Measurements from ENCODE around the gene NCAM2.

NCAM2 gene

DNA sequence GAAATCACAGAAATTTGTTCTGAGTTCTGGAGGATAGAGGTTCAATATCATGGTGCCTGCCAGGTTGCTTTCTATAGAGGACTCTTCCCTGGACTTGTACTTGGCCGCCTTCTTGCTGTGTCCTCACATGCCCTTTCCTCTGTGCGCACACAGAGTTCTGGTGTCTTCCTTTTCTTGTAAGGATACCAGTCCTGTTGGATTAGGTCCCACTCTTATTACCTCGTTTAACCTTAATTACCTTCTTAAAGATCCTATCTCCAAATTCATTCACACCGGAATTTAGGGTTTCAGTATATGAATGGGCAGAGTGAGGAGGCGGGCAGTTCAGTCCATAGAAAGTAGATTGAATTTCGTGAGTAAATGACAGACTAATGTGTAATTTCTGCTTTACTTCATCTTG lies 413.9 kb downstream of the NCAM2 start:
- Histone ChIP-seq H3K4me3 (replicated peaks; ENCODE audit: insufficient read depth, low read length) (no peak overlapping the region), H3K27me3 (ENCODE audit: insufficient read depth, poor library complexity, severe bottlenecking) (no peaks in the 10 kb centered on the region), H3K27ac (replicated peaks) (no peak overlapping the region)
- no peak for DNase-seq (ENCODE audit: low read depth in 1 of 2, low spot score in 1 of 2)
- TF ChIP-seq CTCF (IDR thresholded peaks at IDR 0.05; ENCODE audit: insufficient read depth, low read length) = no peak

DNA sequence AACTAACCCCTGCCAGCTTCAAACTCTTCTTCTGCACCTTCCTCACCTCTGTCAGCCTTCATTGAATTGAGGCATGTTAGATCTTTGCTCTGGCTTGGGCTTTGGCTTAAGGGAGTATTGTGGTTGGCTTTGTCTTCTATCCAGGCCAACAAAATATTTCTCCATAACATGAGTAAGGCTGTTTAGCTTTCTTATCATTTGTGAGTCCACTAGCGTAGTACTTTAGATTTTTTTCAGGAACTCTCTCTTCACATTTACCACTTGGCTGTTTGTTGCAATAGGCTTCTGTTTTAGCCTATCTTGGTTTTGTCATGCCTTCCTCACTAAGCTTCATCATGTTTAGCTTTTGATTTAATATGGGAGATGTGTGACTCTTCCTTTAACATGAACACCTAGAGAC lies 417.5 kb downstream of the NCAM2 start:
- Histone ChIP-seq H3K4me3 (replicated peaks; ENCODE audit: insufficient read depth, low read length) (no peak overlapping the region), H3K27me3 (ENCODE audit: insufficient read depth, poor library complexity, severe bottlenecking) (no peaks in the 10 kb centered on the region), H3K27ac (replicated peaks) (no peak overlapping the region)
- TF ChIP-seq CTCF (IDR thresholded peaks at IDR 0.05; ENCODE audit: insufficient read depth, low read length) (no peak), POLR2AphosphoS5 (IDR thresholded peaks at IDR 0.05; ENCODE audit: low read depth) (no peak), GABPA (IDR thresholded peaks at IDR 0.05; ENCODE audit: low read depth) (no peak), SPI1 (IDR thresholded peaks at IDR 0.05; ENCODE audit: borderline replicate concordance, low read depth) (no peak)
- TF ChIP-seq, protein P1, sequence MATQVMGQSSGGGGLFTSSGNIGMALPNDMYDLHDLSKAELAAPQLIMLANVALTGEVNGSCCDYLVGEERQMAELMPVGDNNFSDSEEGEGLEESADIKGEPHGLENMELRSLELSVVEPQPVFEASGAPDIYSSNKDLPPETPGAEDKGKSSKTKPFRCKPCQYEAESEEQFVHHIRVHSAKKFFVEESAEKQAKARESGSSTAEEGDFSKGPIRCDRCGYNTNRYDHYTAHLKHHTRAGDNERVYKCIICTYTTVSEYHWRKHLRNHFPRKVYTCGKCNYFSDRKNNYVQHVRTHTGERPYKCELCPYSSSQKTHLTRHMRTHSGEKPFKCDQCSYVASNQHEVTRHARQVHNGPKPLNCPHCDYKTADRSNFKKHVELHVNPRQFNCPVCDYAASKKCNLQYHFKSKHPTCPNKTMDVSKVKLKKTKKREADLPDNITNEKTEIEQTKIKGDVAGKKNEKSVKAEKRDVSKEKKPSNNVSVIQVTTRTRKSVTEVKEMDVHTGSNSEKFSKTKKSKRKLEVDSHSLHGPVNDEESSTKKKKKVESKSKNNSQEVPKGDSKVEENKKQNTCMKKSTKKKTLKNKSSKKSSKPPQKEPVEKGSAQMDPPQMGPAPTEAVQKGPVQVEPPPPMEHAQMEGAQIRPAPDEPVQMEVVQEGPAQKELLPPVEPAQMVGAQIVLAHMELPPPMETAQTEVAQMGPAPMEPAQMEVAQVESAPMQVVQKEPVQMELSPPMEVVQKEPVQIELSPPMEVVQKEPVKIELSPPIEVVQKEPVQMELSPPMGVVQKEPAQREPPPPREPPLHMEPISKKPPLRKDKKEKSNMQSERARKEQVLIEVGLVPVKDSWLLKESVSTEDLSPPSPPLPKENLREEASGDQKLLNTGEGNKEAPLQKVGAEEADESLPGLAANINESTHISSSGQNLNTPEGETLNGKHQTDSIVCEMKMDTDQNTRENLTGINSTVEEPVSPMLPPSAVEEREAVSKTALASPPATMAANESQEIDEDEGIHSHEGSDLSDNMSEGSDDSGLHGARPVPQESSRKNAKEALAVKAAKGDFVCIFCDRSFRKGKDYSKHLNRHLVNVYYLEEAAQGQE (IDR thresholded peaks at IDR 0.05; ENCODE audit: insufficient replicate concordance, low read depth) = no peak
- no peak for DNase-seq (ENCODE audit: low read depth in 1 of 2, low spot score in 1 of 2)

DNA sequence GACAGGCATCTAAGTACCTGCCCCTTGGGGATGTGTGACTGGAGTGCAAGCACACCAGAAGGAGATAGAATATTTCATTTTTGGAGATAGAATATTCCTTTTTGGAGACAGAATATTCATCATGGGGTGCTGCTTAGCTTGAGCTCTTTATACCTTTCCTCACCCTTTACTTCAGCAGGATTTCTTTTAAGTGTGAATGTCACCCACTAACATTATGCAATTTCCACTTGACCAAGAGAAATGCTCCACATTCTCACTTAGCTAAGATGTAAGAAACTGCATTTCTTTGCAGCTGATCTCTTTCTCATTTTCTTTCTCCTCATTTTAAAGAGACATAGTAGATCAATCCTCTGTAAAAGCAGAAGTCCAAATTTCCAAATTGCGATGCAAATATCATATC lies 436.7 kb downstream of the NCAM2 start:
- no peak for DNase-seq (ENCODE audit: low read depth in 1 of 2, low spot score in 1 of 2)
- Histone ChIP-seq H3K27me3 (ENCODE audit: insufficient read depth, poor library complexity, severe bottlenecking) (no peaks in the 10 kb centered on the region), H3K27ac (replicated peaks) (no peak overlapping the region), H3K4me3 (replicated peaks; ENCODE audit: insufficient read depth, low read length) (no peak overlapping the region)
- TF ChIP-seq GABPA (IDR thresholded peaks at IDR 0.05; ENCODE audit: low read depth) (no peak), CTCF (IDR thresholded peaks at IDR 0.05; ENCODE audit: insufficient read depth, low read length) (no peak), SPI1 (IDR thresholded peaks at IDR 0.05; ENCODE audit: borderline replicate concordance, low read depth) (no peak)
- TF ChIP-seq, protein P1 (IDR thresholded peaks at IDR 0.05; ENCODE audit: insufficient replicate concordance, low read depth) = no peak

GRCh38 chr21:21436012-21436534 lies 437.9 kb downstream of the NCAM2 start:
- TF ChIP-seq POLR2AphosphoS5 (IDR thresholded peaks at IDR 0.05; ENCODE audit: low read depth) (no peak), GABPA (IDR thresholded peaks at IDR 0.05; ENCODE audit: low read depth) (no peak), SPI1 (IDR thresholded peaks at IDR 0.05; ENCODE audit: borderline replicate concordance, low read depth) (no peak), CTCF (IDR thresholded peaks at IDR 0.05; ENCODE audit: insufficient read depth, low read length) (no peak)
- TF ChIP-seq, protein P1 (IDR thresholded peaks at IDR 0.05; ENCODE audit: insufficient replicate concordance, low read depth) = no peak
- Histone ChIP-seq H3K27me3 (ENCODE audit: insufficient read depth, poor library complexity, severe bottlenecking) (no peaks in the 10 kb centered on the region), H3K4me3 (replicated peaks; ENCODE audit: insufficient read depth, low read length) (no peak overlapping the region), H3K27ac (replicated peaks) (no peak overlapping the region)
- DNase-seq (ENCODE audit: low read depth in 1 of 2, low spot score in 1 of 2) = no peak

Measured in HL-60 (cell line).